ENCODE data around the gene PFKFB1. TPM values are rescaled to one million over a fixed set of nuclear protein-coding genes. Genes with fewer than 3 reads are reported as not detected.

The PFKFB1 gene
- total RNA-seq, 1 donor from 2014 or later: not detected

DNA sequence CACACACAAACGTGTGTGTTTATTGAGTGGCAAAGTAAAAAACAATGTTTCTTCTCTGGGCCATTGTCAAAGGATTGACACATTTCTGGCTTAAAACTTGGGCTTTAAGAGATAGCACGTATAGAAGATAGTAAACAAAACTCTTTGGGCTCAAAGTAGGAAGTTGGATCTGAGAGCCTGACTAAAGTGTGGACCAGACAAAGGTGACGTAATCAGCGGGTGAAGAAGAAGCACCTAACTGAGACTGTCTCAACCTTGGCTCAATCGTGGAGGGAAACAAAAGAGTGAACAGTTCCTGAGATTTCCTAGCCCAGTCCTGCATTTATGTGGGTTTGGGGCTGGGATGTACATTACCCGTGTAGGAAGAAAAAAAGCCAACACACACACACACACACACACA is 13.7 kb downstream of the PFKFB1 start:
- Histone ChIP-seq H3K9me3 (no peaks in the 10 kb centered on the region), H3K27ac (no peak overlapping the region), H3K27me3 (no peaks in the 10 kb centered on the region), H3K36me3 (no peaks in the 10 kb centered on the region), H3K4me3 (no peak overlapping the region), H3K4me1 (no peaks in the 10 kb centered on the region)
- TF ChIP-seq, protein P1, sequence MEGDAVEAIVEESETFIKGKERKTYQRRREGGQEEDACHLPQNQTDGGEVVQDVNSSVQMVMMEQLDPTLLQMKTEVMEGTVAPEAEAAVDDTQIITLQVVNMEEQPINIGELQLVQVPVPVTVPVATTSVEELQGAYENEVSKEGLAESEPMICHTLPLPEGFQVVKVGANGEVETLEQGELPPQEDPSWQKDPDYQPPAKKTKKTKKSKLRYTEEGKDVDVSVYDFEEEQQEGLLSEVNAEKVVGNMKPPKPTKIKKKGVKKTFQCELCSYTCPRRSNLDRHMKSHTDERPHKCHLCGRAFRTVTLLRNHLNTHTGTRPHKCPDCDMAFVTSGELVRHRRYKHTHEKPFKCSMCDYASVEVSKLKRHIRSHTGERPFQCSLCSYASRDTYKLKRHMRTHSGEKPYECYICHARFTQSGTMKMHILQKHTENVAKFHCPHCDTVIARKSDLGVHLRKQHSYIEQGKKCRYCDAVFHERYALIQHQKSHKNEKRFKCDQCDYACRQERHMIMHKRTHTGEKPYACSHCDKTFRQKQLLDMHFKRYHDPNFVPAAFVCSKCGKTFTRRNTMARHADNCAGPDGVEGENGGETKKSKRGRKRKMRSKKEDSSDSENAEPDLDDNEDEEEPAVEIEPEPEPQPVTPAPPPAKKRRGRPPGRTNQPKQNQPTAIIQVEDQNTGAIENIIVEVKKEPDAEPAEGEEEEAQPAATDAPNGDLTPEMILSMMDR (IDR thresholded peaks at IDR 0.05): no peak
- TF ChIP-seq POLR2AphosphoS5 (IDR thresholded peaks at IDR 0.05; ENCODE audit: insufficient read depth in 1 of 2, low read depth in 1 of 2): no peak
- no peak for TF ChIP-seq POLR2A (IDR thresholded peaks at IDR 0.05)
- intact Hi-C loops (cut with DNase I): no loop called here
- no peak for DNase-seq (ENCODE audit: extremely low spot score in 2 of 2)

DNA sequence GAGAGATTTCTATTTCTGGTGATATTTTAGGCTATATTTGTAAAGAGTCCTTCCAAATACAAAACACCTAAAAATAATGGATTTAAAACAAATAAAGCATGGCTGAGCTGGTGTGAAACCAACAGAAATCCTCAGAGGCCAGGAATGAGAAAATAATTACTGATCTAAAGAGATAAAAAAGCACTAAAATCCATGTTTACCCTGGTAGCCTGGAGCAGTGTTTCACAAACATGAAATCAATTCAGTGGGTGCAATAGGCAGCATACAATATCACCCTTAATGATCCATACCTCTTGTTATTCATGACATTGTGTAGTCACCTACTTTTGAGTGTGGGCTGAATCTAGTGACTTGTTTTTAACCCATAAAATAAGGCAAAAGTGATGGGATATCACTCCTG is 14.6 kb downstream of the PFKFB1 start:
- Histone ChIP-seq H3K36me3 (no peaks in the 10 kb centered on the region), H3K27me3 (no peaks in the 10 kb centered on the region), H3K4me1 (no peaks in the 10 kb centered on the region), H3K27ac (no peak overlapping the region), H3K9me3 (no peaks in the 10 kb centered on the region), H3K4me3 (no peak overlapping the region)
- intact Hi-C loops (cut with DNase I): no loop called here
- TF ChIP-seq POLR2AphosphoS5 (IDR thresholded peaks at IDR 0.05; ENCODE audit: insufficient read depth in 1 of 2, low read depth in 1 of 2) (no peak), POLR2A (IDR thresholded peaks at IDR 0.05) (no peak)
- TF ChIP-seq, protein P1 (IDR thresholded peaks at IDR 0.05): no peak
- no peak for DNase-seq (ENCODE audit: extremely low spot score in 2 of 2)

DNA sequence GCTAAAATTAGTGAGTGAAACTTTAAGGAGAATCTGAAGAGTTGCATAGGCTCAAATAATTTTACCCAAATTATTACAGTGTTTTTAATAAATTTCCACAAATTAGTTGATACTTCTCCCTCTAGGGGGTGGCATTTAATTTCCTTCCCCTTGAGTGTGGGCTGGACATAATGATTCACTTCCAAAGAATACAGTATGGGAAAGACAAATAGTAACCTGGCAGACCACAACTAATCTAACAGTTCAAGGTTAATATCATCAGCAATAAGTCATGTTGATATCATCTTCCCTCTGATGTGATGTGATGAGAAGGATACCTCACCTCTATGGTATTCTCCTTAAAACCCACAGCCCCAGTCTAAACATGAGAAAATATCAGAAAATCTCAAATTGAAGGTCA is 15.5 kb downstream of the PFKFB1 start:
- no peak overlapping the region for H3K27ac ChIP-seq
- H3K4me3 ChIP-seq: no peak overlapping the region
- no peaks in the 10 kb centered on the region for H3K4me1 ChIP-seq
- intact Hi-C loops (cut with DNase I): no loop called here
- TF ChIP-seq, protein P1 (IDR thresholded peaks at IDR 0.05): no peak
- TF ChIP-seq POLR2AphosphoS5 (IDR thresholded peaks at IDR 0.05; ENCODE audit: insufficient read depth in 1 of 2, low read depth in 1 of 2) (no peak), POLR2A (IDR thresholded peaks at IDR 0.05) (no peak)
- DNase-seq (ENCODE audit: extremely low spot score in 2 of 2): no peak
- no peaks in the 10 kb centered on the region for H3K36me3 ChIP-seq
- H3K27me3 ChIP-seq: no peaks in the 10 kb centered on the region
- H3K9me3 ChIP-seq: no peaks in the 10 kb centered on the region

DNA sequence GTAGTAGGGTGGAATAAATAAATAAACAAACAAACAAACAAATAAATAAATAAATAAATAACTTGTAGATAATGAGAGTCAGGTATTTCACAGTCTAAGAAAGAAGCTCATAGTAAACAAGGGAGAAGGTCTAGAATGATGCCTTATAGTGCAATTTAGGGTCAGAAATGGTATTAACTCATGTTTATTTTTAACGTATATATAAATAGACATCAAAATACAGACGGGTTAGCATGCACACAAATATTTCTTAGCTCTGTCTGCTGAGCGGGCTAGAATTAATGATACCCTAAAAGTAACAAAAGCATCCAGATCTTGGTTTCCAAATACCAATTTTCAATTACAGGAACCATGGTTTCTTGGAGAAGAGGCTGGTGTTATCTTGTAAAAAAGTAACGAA is 16.6 kb downstream of the PFKFB1 start:
- intact Hi-C loops (cut with DNase I): no loop called here
- Histone ChIP-seq H3K4me1 (no peaks in the 10 kb centered on the region), H3K9me3 (no peaks in the 10 kb centered on the region), H3K27ac (no peak overlapping the region), H3K4me3 (no peak overlapping the region), H3K36me3 (no peaks in the 10 kb centered on the region), H3K27me3 (no peaks in the 10 kb centered on the region)
- TF ChIP-seq POLR2AphosphoS5 (IDR thresholded peaks at IDR 0.05; ENCODE audit: insufficient read depth in 1 of 2, low read depth in 1 of 2) (no peak), POLR2A (IDR thresholded peaks at IDR 0.05) (no peak)
- TF ChIP-seq, protein P1 (IDR thresholded peaks at IDR 0.05): no peak
- no peak for DNase-seq (ENCODE audit: extremely low spot score in 2 of 2)

DNA sequence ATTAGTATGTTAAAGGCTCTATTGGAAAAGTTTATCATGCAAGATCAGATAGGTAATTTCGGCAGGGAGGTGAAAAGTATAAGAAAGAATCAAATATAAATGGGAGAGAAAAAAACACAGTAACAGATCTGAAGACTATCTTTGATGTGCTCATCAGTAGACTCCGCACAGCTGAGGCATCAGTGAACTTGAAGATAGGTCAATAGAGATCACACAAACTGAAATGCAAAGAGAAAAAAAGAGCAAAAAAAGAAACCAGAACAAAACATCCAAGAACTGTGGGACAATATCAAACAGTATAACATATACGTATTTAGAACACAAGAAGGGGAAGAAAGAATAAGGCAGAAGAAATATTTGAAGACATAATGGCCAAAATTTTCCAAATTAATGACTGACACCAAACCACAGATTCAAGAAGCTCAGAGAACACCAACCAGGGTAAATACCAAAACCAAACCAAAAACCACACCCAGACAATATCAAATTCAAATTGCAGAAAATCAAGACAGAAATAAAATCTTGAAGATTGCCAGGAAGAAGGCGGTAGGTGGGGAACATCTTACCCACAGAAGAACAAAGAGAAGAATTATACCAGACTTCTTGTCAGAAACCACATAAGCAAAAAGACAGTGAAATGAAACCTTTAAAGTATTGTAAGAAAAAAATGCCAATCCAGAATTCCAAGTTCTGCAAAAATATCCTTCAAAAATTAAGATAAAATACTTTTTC is 29.1 kb downstream of the PFKFB1 start:
- Histone ChIP-seq H3K27ac (no peak overlapping the region), H3K36me3 (no peaks in the 10 kb centered on the region), H3K27me3 (no peaks in the 10 kb centered on the region), H3K4me3 (no peak overlapping the region), H3K9me3 (no peaks in the 10 kb centered on the region), H3K4me1 (no peaks in the 10 kb centered on the region)
- intact Hi-C loops (cut with DNase I): no loop called here
- TF ChIP-seq, protein P1 (IDR thresholded peaks at IDR 0.05): no peak
- TF ChIP-seq POLR2A (IDR thresholded peaks at IDR 0.05) (no peak), POLR2AphosphoS5 (IDR thresholded peaks at IDR 0.05; ENCODE audit: insufficient read depth in 1 of 2, low read depth in 1 of 2) (no peak)
- DNase-seq (ENCODE audit: extremely low spot score in 2 of 2): no peak
